ENCODE data around the gene PAF1.

- TF ChIP-seq CTCF (conservative IDR thresholded peaks at IDR 0.05 in 1 of 2, IDR thresholded peaks at IDR 0.05 in 1 of 2; ENCODE audit: low read depth in 1 of 2, low read length in 2 of 2) (no peak), EZH2 (IDR thresholded peaks at IDR 0.05; ENCODE audit: low read length, missing control alignments) (no peak)
These were observed 36.8 kb upstream of the PAF1 start for GRCh38 chr19:39427707-39428106.
